ENCODE data around the gene LENG9. TPM values are rescaled to one million over a fixed set of nuclear protein-coding genes. Genes with fewer than 3 reads are reported as not detected.

LENG9 gene
- total and polyA plus RNA-seq, 2 of the 13 experiments (the other 11 are each of a cell fraction or from before 2014, with no cell fraction given), result 0.75 to 2.9 TPM

DNA sequence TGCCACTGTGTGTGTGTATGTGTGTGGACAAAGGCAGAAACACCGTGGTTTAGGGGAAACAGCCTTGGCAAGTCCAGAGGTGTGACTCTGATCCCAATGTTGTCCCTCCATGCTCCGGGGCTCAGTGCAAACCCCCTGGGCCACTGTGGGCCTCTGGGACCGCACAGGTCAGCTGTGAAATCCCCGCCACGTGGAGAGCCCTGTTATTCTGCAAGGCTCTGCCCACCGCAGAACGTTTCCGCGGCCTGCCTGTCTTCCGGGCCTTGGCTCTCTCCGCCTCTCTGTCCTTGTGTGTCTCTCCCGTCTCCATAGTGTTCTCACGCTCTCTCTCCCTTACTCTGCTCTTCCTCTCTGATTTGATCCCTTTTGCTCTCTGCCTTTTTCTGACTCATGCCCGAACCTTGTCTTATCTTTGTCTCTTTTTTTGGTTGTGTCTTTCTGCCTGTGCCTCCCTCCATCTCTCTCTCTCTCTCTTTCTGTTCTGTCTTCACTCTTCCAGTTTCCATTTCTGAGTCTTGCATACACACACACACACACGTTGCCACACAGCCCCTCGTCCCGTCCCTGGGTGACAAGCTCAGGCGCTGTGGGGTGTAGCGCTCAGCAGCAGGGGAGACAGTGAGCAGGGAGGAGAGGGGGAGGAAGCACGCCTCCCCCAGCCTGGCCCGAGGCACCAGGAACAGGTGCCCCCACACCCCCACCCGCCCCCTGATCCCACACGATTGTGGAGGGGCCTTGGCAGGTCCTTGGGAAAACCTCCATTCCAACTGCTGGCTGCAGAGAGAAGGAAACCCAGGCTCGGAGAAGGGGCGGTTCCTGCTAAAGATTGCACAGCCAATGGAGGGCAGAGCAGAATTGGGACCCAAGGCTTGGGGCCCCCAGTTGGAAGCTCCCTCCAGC is 45.3 kb downstream of the LENG9 start (continued):
- TF ChIP-seq, protein P1, sequence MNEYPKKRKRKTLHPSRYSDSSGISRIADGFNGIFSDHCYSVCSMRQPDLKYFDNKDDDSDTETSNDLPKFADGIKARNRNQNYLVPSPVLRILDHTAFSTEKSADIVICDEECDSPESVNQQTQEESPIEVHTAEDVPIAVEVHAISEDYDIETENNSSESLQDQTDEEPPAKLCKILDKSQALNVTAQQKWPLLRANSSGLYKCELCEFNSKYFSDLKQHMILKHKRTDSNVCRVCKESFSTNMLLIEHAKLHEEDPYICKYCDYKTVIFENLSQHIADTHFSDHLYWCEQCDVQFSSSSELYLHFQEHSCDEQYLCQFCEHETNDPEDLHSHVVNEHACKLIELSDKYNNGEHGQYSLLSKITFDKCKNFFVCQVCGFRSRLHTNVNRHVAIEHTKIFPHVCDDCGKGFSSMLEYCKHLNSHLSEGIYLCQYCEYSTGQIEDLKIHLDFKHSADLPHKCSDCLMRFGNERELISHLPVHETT (CRISPR knock-in tag; conservative IDR thresholded peaks at IDR 0.05), result no peak
- TF ChIP-seq JUN (CRISPR knock-in tag; IDR thresholded peaks at IDR 0.05), result no peak
- TF ChIP-seq RERE (CRISPR knock-in tag; IDR thresholded peaks at IDR 0.05; ENCODE audit: low read depth), result no peak
- TF ChIP-seq FOXP4 (CRISPR knock-in tag; IDR thresholded peaks at IDR 0.05), result peak; percentile 22; the same call in 1 of the 2 replicates
- TF ChIP-seq ZNF331 (CRISPR knock-in tag; IDR thresholded peaks at IDR 0.05), result peak; percentile 7; the same call in 1 of the 2 replicates
- TF ChIP-seq CREM (IDR thresholded peaks at IDR 0.05), result no peak
- no peak for TF ChIP-seq CREM (CRISPR knock-in tag; IDR thresholded peaks at IDR 0.05)
- TF ChIP-seq SMARCE1 (IDR thresholded peaks at IDR 0.05; ENCODE audit: borderline replicate concordance), result no peak
- TF ChIP-seq ZEB1 (IDR thresholded peaks at IDR 0.05; ENCODE audit: insufficient replicate concordance, low read depth), result no peak
- TF ChIP-seq BRCA1 (CRISPR knock-in tag; IDR thresholded peaks at IDR 0.05), result no peak
- no peak for TF ChIP-seq KLF9 (CRISPR knock-in tag; IDR thresholded peaks at IDR 0.05; ENCODE audit: low read depth)
- no peak for TF ChIP-seq ZNF605 (CRISPR knock-in tag; IDR thresholded peaks at IDR 0.05)
- TF ChIP-seq ZNF841 (CRISPR knock-in tag; IDR thresholded peaks at IDR 0.05; ENCODE audit: borderline replicate concordance), result no peak
- peak; percentile 23; the same call in 1 of the 2 replicates for TF ChIP-seq TFDP2 (CRISPR knock-in tag; IDR thresholded peaks at IDR 0.05)
- no peak for TF ChIP-seq TRIM22 (IDR thresholded peaks at IDR 0.05)
- TF ChIP-seq REXO4 (CRISPR knock-in tag; IDR thresholded peaks at IDR 0.05; ENCODE audit: borderline replicate concordance), result no peak
- no peak for TF ChIP-seq FIP1L1 (IDR thresholded peaks at IDR 0.05; ENCODE audit: borderline replicate concordance, insufficient read depth, low read depth, low read length)
- no peak for TF ChIP-seq ZNF777 (CRISPR knock-in tag; IDR thresholded peaks at IDR 0.05)

All from HepG2 (cell line).